Placental epithelial cell (primary cell): Measurements from ENCODE around the gene ZNF394. TPM values are rescaled to one million over a fixed set of nuclear protein-coding genes. Genes with fewer than 3 reads are reported as not detected.

Experiments used
- total RNA-seq: library from RNA; depleted of rRNA; stranded (reverse); fragments of >200 nt; gene quantifications from 2 replicates; pipeline ENCODE4 v1.2.3, GENCODE V29; 2012

Gene ZNF394
- 17.9 and 32.2 TPM in 2 replicates for total RNA-seq

DNA sequence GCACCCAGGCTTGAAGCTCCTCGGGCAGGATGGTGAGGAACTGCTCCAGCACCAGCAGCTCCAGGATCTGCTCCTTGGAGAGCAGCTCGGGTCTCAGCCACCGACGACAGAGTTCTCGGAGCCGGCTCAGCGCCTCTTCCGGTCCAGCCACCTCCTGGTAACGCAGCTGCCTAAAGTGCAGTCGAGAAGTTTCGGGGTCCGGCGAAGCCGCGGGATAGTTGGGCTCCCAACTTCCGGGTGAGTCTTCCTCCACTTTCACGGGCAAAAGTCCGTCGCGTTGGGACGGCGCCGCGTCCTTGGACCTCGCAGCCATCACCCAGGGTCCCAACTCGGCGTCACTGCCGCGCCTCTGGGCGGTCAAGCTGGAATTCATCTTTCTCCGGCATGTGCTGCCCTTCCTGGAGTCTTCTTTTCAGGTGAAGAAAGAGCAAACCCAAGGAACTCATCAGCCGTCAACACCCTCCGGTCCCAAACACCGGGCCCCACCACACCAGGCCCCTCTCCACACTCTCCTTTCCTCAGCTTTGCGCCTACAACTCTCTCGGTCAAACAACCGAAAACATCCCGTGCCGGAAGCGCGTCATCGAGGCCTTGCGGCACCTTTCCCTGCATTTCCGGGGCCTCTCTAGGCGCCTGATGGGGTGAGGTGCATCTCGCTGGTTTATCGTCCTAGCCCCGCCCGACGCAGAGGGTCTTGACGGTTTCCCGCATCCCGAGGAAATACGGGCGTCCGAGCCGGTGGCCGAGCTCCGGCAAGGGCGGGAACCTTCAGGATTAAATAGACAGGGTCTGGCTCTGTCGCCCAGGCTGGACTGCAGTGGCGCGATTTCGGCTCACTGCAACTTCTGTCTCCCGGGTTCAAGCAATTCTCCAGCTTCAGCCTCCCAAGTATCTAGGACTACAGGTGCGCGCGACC is at the start of gene ZNF394:
ZNF394 (minus strand) TSS at position 561 of the 916 bp plus-strand sequence; CDS start at position 373, 188 bp downstream.

GRCh38 chr7:99504603-99505323 is 4.7 kb upstream of the ZNF394 start, which contains the start of gene ZKSCAN5:
Gene ZKSCAN5 (plus strand): TSS chr7:99504662. CDS start chr7:99506045, 1,383 bp downstream.

DNA sequence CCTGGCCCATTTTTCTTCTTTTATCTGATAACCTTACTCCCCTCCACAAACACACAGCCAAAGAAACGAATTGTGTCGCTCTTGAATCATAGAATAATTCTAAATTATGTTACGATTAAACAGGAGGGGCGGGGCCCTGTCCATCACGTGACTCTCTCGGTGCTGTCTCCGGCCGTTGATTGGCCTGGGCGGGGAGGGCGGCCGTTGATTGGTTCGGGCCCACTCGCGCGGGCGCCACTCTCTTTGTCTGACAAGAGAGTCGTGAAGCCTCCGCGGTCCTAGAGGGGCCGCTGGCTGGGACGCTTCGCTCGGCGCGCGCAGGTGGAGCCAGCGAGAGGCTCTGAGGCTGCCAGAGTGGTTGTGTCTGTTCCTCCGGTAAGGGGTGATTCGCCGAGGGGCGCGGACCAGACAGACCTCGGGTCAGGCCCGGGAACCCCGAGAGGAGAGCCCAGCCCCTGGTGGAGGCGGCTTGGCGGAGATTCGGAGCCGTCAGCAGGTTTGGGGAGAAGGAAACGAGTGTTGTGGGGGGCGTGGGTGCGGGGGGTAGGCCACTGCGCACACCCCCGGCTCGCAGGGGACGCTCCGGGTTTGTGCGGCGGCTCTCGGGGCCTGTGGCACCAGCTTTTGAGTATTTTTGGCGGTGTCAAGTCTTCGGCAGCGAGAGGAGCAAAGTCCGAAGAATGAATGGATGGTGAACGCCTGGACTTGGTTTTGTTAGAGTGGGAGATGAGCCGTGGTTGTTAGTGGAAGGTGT is 27.3 kb downstream of the ZNF394 start, which contains the start of gene ZNF789:
ZNF789 (plus strand) TSS at position 330 of the 754 bp plus-strand sequence. CDS start 3,567 bp downstream, outside the sequence.

Other genes starting within 250 kb of the ZNF394 start
- under 0.01 TPM in 1 of 2 replicates, not detected in the other for gene MYH16, start 227.4 kb downstream of the ZNF394 start, total RNA-seq
- gene ARPC1A, start 174.4 kb downstream of the ZNF394 start, total RNA-seq: 114 and 181 TPM in 2 replicates
- 170 and 448 TPM in 2 replicates for gene ARPC1B, start 125.6 kb downstream of the ZNF394 start, total RNA-seq
- 31.4 and 51.6 TPM in 2 replicates for gene PDAP1, start 91.7 kb downstream of the ZNF394 start, total RNA-seq
- gene BUD31, start 91.3 kb downstream of the ZNF394 start, total RNA-seq: 68.5 and 89.9 TPM in 2 replicates
- 5.4 and 5.5 TPM in 2 replicates for gene PTCD1, start 61.5 kb downstream of the ZNF394 start, total RNA-seq
- 18.4 and 27.5 TPM in 2 replicates for gene CPSF4, start 61.3 kb downstream of the ZNF394 start, total RNA-seq
- gene ATP5MF, start 34.1 kb downstream of the ZNF394 start, total RNA-seq: 260 and 553 TPM in 2 replicates
- gene ZNF789, start 27.4 kb downstream of the ZNF394 start, total RNA-seq: 5.3 and 5.9 TPM in 2 replicates
- 12.1 and 14.9 TPM in 2 replicates for gene ZKSCAN5, start 4.4 kb upstream of the ZNF394 start, total RNA-seq
- 7.8 and 9.0 TPM in 2 replicates for gene FAM200A, start 51.8 kb upstream of the ZNF394 start, total RNA-seq
- gene ZNF655, start 58.4 kb upstream of the ZNF394 start, total RNA-seq: 85.0 and 85.6 TPM in 2 replicates
- gene TMEM225B, start 98.0 kb upstream of the ZNF394 start, total RNA-seq: 5.5 TPM in 1 of 2 replicates, not detected in the other
- 21.0 and 28.3 TPM in 2 replicates for gene ZSCAN25, start 116.7 kb upstream of the ZNF394 start, total RNA-seq
- under 0.01 TPM in 1 of 2 replicates, not detected in the other for gene CYP3A5, start 179.7 kb upstream of the ZNF394 start, total RNA-seq
- 0.22 TPM in 1 of 2 replicates, not detected in the other for gene CYP3A7, start 234.9 kb upstream of the ZNF394 start, total RNA-seq